ENCODE results near the gene NKD1. TPM values are rescaled to one million over a fixed set of nuclear protein-coding genes. Genes with fewer than 3 reads are reported as not detected.

NKD1 gene
- total and polyA plus RNA-seq, 2 of the 8 experiments (the other 6 are each of a cell fraction or from before 2014, with no cell fraction given): 0.70 to 4.5 TPM

DNA sequence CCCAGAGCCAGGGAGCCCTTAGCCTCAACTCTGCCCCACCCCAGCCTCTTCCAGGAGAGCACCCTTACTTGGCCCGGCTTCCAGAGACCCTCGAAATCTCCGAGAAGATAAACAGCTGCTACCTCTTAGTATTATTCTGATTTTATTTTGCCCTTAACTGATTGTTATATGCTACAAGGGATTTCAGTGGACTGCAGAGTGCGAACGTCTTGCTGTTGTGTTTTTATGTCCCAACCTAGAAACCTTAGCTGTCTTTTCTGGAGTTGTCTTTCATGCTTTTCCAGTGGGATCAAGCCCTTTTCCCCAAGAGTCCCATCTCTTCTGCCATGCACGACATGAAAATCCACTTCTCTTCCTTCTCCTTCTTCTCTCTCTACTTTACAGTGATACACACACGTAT lies 85.9 kb downstream of the NKD1 start:
- Histone ChIP-seq H3K36me3 (ENCODE audit: control insufficient read depth in 2 of 4, insufficient read depth in 4 of 4, low read length in 3 of 4) (no peaks in the 10 kb centered on the region), H4K91ac (replicated peaks; ENCODE audit: insufficient read length, low read length) (no peak overlapping the region), H3K4me2 (ENCODE audit: insufficient read depth in 1 of 2, low read depth in 2 of 2, low read length in 2 of 2) (no peak overlapping the region), H3K56ac (replicated peaks; ENCODE audit: insufficient read length, low read depth, low read length) (no peak overlapping the region), H3K14ac (ENCODE audit: insufficient read length) (no peak overlapping the region), H2BK5ac (ENCODE audit: low read depth, low read length) (no peak overlapping the region), H3K23ac (ENCODE audit: insufficient read length) (no peak overlapping the region), H2BK120ac (replicated peaks; ENCODE audit: low read depth, low read length) (no peak overlapping the region), H4K8ac (ENCODE audit: extremely low read depth, insufficient read depth, low read length) (no peak overlapping the region), H2AK5ac (ENCODE audit: low read depth, low read length) (no peak overlapping the region), H3K9ac (replicated peaks in 1 of 4; ENCODE audit: extremely low read depth in 1 of 4, low read depth in 3 of 4, low read length in 3 of 4) (no peak overlapping the region), H4K20me1 (replicated peaks in 1 of 2; ENCODE audit: control insufficient read depth in 1 of 2, insufficient read depth in 2 of 2, low read length in 2 of 2) (no peaks in the 10 kb centered on the region), H3K79me1 (ENCODE audit: low read depth, low read length) (no peaks in the 10 kb centered on the region), H2AFZ (ENCODE audit: low read length) (no peak overlapping the region), H2BK20ac (ENCODE audit: low read length) (no peak overlapping the region), H3K4ac (replicated peaks; ENCODE audit: insufficient read length, low read depth, low read length) (no peak overlapping the region), H3K18ac (ENCODE audit: extremely low read depth, low read length) (no peak overlapping the region), H3K9me3 (ENCODE audit: insufficient read depth in 2 of 2, low read depth in 1 of 2, low read length in 1 of 2) (no peaks in the 10 kb centered on the region), H3K27ac (ENCODE audit: low read depth, low read length) (no peak overlapping the region), H3K79me2 (ENCODE audit: control insufficient read depth in 1 of 2, insufficient read depth in 2 of 2, low read length in 2 of 2) (no peaks in the 10 kb centered on the region), H3K4me1 (replicated peaks in 1 of 4; ENCODE audit: control insufficient read depth in 3 of 4, insufficient read depth in 4 of 4, low read length in 3 of 4) (no peaks in the 10 kb centered on the region), H3K23me2 (ENCODE audit: low read depth, low read length) (no peaks in the 10 kb centered on the region), H4K5ac (ENCODE audit: insufficient read length, low read depth, low read length) (no peak overlapping the region), H2BK15ac (ENCODE audit: low read length) (no peak overlapping the region), H2BK12ac (ENCODE audit: low read depth, low read length) (no peak overlapping the region), H3K27me3 (replicated peaks in 1 of 4; ENCODE audit: control insufficient read depth in 3 of 4, extremely low read depth in 1 of 4, insufficient read depth in 3 of 4, low read length in 3 of 4) (no peaks in the 10 kb centered on the region), H3K4me3 (ENCODE audit: extremely low read depth in 1 of 4, insufficient read depth in 2 of 4, low read depth in 3 of 4, low read length in 4 of 4) (no peak overlapping the region)
- 89% methylated on average over 7 of the region's 7 CpGs; no CpG with 5 or more reads in 1 of the 2 experiments for WGBS, 2 experiments (ENCODE audit: extremely low coverage in 1 of 2, insufficient coverage in 1 of 2, insufficient read length in 1 of 2, insufficient replicate concordance in 2 of 2, low coverage in 1 of 2, low lambda C conversion rate in 2 of 2, missing lambda C conversion rate in 1 of 2)
- DNase-seq (ENCODE audit: low read depth in 1 of 2, low spot score in 2 of 2) (no peak), FAIRE-seq (no peak)
- CTCF ChIA-PET (ENCODE audit: partially characterized antibody): interaction anchor here (1.3 to 4.5 kb wide), 5 partner anchors 10 to 172 kb away, joined by 3 to 30 read pairs (median 15); no protein-coding TSS in a partner anchor
- POLR2A ChIA-PET (ENCODE audit: partially characterized antibody): no interaction called here
- no peak for TF ChIP-seq RAD21 (IDR thresholded peaks at IDR 0.05 in 1 of 2, conservative IDR thresholded peaks at IDR 0.05 in 1 of 2; ENCODE audit: low read depth in 2 of 2, low read length in 2 of 2)

Measured in H1 (cell line).